Limb (tissue), 2 donors: ENCODE results near the gene PLXNB2.
A peak's percentile ranks its signal among the peaks of the same experiment; 100 is the strongest.

Experiments used
- DNase-seq, 2 donors: peaks; one replicate each; pipeline ENCODE4 v3.0.0-alpha.2; 2016; ENCODE audit errors: extremely low spot score in 2 of 2

Gene PLXNB2

GRCh38 chr22:50236731-50237409 is 70.6 kb downstream of the PLXNB2 start:
- no peak for DNase-seq

- DNase-seq: no peak
These were observed 74.2 kb downstream of the PLXNB2 start for GRCh38 chr22:50233223-50233622.

- DNase-seq: no peak
These were observed 74.8 kb downstream of the PLXNB2 start for GRCh38 chr22:50232481-50233151.

GRCh38 chr22:50229370-50229769 is 78.1 kb downstream of the PLXNB2 start:
- DNase-seq: no peak

- no peak for DNase-seq
These were observed 79.1 kb downstream of the PLXNB2 start for GRCh38 chr22:50228366-50228765.

GRCh38 chr22:50227579-50228215 is 79.7 kb downstream of the PLXNB2 start:
- DNase-seq: peak in 1 of 2 donors; percentile 21

GRCh38 chr22:50226875-50227165 is 80.6 kb downstream of the PLXNB2 start:
- no peak for DNase-seq

- peak in 1 of 2 donors; percentile 25 for DNase-seq
These were observed 81.2 kb downstream of the PLXNB2 start for GRCh38 chr22:50226063-50226874.

- peak in 1 of 2 donors; percentile 29 for DNase-seq
These were observed 82.1 kb downstream of the PLXNB2 start for GRCh38 chr22:50225200-50225969.
